ENCODE results near the gene INTS3.

- TF ChIP-seq, protein P1, sequence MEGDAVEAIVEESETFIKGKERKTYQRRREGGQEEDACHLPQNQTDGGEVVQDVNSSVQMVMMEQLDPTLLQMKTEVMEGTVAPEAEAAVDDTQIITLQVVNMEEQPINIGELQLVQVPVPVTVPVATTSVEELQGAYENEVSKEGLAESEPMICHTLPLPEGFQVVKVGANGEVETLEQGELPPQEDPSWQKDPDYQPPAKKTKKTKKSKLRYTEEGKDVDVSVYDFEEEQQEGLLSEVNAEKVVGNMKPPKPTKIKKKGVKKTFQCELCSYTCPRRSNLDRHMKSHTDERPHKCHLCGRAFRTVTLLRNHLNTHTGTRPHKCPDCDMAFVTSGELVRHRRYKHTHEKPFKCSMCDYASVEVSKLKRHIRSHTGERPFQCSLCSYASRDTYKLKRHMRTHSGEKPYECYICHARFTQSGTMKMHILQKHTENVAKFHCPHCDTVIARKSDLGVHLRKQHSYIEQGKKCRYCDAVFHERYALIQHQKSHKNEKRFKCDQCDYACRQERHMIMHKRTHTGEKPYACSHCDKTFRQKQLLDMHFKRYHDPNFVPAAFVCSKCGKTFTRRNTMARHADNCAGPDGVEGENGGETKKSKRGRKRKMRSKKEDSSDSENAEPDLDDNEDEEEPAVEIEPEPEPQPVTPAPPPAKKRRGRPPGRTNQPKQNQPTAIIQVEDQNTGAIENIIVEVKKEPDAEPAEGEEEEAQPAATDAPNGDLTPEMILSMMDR (conservative IDR thresholded peaks at IDR 0.05; ENCODE audit: low read length): no peak
- no peak for TF ChIP-seq EZH2phosphoT487 (IDR thresholded peaks at IDR 0.05; ENCODE audit: borderline replicate concordance)
These were observed 43.0 kb upstream of the INTS3 start for GRCh38 chr1:153684892-153685291.
